WI38 (cell line): Measurements from ENCODE around the gene NHP2.

Source experiments
- H3K4me3 ChIP-seq: 2 replicates; pipeline ENCODE4 v1.5.1; 2011; ENCODE audit warnings: low read depth, mild to moderate bottlenecking, control low read depth, low read length
- TF ChIP-seq, protein P1 (sequence below): IDR thresholded peaks from 2 replicates; pipeline ENCODE4 v1.5.1; 2012; ENCODE audit warnings: low read depth, mild to moderate bottlenecking, control low read depth, low read length

The NHP2 gene

DNA sequence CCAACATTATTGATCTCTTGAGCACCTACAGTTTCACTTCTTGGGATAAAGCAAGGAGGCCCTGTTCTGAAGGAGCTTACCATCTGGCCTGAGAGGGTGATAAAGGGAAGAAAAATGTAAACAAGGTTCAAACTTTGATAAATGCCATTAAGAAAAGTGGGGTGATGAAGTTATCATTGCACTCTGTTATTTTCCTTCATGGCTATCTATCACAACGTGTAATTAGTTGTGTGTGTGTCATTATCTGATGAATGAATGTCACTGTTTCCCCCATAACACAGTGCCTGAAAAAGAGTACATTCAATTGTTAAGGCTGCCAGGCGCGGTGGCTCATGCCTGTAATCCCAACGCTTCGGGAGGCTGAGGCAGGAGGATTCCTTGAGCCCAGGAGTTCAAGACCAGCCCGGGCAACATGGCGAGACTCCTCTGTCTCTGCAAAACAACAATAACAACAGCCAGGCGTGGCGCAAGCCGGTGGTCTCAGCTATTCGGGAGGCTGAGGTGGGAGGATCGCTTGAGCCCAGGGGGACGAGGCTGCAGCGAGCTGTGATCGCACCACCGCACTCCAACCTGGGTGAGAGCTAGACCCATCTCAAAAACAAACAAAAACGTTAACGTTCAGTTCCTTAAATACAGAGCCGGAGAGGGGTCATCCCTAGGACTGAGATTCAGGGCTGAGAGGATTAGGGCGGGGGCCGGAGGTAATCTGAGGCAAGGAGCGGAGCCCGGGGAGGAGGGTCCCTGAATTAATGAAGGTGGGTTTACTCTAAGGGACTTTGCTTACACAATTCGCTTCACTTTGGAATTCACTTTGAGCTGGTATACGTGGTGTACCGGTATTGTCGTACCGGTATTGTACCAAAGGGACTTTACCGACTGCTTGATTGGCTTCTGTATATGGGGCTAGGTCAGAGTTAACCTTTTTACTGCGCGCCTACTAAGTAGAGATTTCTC lies 917 bp downstream of the NHP2 start:
- TF ChIP-seq, protein P1, sequence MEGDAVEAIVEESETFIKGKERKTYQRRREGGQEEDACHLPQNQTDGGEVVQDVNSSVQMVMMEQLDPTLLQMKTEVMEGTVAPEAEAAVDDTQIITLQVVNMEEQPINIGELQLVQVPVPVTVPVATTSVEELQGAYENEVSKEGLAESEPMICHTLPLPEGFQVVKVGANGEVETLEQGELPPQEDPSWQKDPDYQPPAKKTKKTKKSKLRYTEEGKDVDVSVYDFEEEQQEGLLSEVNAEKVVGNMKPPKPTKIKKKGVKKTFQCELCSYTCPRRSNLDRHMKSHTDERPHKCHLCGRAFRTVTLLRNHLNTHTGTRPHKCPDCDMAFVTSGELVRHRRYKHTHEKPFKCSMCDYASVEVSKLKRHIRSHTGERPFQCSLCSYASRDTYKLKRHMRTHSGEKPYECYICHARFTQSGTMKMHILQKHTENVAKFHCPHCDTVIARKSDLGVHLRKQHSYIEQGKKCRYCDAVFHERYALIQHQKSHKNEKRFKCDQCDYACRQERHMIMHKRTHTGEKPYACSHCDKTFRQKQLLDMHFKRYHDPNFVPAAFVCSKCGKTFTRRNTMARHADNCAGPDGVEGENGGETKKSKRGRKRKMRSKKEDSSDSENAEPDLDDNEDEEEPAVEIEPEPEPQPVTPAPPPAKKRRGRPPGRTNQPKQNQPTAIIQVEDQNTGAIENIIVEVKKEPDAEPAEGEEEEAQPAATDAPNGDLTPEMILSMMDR: no peak
- peak overlapping the region; percentile 86 for H3K4me3 ChIP-seq

DNA sequence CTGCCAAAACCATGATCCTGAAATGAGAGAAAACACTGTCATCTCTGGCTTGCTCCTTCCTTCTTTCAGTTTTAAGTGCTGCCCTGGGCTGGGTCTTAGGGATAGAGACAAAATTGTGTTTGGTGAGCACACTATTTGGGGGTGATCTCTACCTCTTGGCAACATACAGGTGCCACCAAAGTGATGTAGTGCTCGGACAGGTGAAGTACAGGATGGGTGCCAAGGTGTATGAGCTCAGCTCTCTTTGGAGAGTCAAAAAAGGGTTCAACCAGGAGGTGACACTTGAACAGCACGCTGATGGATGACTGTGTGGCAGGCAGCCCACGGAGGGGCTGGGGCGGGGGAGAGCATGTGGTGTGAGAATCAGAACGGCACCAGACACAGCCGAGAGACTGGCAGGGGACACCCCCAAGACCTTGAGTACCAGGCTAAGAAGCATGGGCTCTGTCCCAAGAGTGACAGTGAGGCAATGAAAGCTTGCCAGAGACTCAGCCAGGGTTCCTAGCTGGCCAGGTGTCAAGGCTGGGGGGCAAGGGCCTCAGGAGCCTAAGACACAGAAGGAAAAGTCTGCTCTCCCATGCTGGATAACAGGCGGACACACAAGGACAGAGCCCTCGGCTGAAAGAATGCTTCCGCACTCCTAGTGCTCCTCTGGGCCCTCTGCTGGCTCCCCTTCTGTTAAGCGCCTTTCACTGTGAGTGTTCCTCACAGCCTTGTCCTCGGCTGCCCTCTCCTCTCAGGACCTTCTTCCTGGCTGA lies 2.5 kb downstream of the NHP2 start:
- TF ChIP-seq, protein P1: no peak

DNA sequence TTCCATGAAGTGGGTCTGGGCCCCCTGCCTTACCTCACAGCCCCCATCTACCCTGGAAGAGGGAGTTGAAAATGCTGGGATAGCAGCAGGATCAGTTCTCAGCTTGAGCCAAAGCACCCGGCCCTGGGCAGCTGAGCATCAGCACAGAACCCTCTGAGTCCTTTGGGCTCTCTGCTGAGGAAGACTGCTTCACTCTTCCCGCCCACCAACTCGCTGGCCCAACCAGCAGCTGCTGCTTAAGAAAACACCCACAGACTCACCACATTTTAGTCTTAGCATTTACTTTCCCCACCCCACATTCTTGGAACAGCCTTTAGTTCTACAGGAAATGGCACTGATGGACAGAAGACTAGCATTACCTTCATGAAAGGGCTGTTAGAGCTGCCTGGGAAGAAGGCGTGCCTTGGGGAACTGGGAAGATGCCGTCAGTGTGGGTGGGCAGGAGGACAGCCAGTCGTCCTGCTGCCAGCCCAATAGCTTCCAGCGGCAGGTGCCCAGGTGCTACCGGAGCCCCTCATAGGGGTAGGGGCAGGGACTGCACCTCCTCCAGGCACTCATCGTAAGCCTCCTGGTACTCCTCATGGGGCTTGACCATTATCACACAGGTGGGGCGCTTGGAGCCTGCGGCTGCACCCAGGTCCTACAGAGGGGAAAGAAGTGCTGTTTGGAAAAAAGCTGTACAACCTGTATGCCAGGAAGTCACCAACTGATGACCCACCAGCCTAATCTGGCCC lies 4.3 kb downstream of the NHP2 start:
- TF ChIP-seq, protein P1: no peak
- H3K4me3 ChIP-seq: no peak overlapping the region

More for the DNA sequence above, 2.5 kb downstream of the NHP2 start:
- H3K4me3 ChIP-seq: no peak overlapping the region

DNA sequence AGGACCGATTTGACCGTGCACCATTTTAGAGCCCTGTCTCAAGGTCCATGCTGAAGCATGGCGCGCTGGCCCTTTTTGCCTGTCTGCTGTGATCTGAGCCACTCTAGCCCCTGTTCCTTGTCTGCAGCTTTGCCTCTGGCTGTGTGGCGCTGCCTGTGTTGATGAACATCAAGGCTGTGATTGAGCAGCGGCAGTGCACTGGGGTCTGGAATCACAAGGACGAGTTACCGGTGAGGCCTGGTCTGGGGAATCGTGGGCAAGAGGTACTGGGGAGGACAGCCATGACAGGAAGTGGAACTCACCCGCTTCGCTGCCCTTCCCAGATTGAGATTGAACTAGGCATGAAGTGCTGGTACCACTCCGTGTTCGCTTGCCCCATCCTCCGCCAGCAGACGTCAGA lies 6.3 kb downstream of the NHP2 start:
- TF ChIP-seq, protein P1: no peak

DNA sequence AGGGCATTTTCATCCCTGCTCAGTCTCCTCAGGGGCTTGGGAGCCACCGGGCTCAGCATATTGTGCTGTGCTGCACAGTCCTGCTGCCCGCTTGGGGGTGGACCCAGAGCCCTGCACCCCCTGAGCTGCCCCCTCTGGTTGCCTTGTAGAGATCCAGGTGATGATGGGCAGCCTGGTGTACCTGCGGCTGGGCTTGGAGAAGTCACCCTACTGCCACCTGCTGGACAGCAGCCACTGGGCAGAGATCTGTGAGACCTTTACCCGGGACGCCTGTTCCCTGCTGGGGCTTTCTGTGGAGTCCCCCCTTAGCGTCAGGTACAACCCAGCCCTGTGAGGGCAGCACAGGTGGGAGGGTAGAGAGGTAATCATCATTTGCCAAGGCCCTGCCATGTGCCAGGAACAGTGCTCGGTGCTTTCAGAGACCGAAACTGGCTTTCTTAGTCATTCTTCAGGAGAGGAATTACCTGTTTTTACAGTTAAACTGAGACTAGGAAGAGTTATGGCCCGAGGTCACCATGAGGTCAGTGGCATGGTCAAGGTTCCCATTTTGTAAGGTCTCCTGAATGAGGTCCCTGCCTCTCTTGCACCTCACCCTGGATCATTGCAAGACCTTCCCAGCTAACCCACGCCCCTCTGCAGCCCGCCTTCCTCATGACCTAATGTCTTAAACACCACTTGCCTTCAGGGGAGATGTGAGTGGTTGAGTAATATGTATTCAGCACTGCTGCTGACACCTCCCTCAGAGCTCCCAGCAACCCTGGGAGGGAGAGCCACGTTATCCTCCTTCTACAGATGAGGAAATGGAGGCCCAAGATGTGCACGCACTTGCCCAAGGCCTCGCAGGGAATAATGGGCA lies 7.5 kb downstream of the NHP2 start:
- TF ChIP-seq, protein P1: peak; percentile 70
- no peak overlapping the region for H3K4me3 ChIP-seq

More for the DNA sequence above, 6.3 kb downstream of the NHP2 start:
- no peak overlapping the region for H3K4me3 ChIP-seq

DNA sequence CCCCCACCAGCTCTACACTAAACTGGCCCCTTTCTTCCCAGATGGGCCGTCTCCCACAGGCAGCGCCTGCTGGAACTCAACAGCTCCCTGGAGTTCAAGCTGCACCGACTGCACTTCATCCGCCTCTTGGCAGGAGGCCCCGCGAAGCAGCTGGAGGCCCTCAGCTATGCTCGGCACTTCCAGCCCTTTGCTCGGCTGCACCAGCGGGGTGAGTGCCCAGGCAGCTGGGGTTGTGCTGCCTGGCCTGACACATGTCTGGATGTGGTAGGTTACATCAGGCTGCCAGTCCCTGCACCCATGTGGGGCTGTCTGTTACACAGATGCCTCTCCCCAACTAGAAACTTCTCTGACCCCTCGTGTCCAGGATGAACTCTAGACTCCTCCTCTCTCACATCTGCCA lies 9.8 kb downstream of the NHP2 start:
- TF ChIP-seq, protein P1: no peak

More for the DNA sequence above, 9.8 kb downstream of the NHP2 start:
- no peak overlapping the region for H3K4me3 ChIP-seq
